Measurements from ENCODE around the gene FAM83C.
"Not testable (repeated sequence)": the region's sequence is repeated elsewhere in the genome, so short reads cannot be mapped to it uniquely, and the experiment has no call there.

FAM83C gene

DNA sequence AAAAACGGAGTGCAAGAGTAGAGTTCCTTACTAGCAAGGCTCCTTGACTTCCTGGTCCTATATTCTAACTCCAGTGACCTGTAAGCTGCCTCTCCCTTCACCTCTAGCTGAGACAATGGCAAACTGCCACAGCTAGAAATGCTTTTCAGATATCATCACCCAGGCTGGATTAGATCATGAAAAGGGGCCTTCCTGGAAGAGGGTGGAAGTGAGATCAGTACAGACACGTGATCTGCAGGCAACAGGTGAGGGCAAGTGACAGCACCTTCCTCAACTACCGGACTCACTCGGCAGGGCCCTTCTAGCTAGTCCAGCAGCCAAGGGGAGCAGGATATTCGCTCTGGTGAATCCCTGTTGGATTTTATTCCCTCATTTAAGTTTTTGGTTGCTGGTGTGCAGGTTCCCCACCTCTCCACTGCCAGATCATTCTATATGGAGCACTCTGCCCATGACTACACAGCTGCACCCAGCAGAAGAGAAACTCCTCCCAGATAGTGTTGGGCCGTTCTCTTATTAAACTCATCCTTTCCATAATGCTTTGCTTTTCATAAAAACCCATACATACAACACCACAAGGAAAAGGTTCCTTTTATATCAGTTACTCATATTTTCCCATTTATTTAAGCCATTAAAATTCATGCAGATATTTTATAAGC is 26.4 kb upstream of the FAM83C start:
- no peak for DNase-seq (ENCODE audit: low spot score)

- no peak for DNase-seq (ENCODE audit: low spot score)
Measured at GRCh38 chr20:35317416-35318210, 25.4 kb upstream of the FAM83C start.

DNA sequence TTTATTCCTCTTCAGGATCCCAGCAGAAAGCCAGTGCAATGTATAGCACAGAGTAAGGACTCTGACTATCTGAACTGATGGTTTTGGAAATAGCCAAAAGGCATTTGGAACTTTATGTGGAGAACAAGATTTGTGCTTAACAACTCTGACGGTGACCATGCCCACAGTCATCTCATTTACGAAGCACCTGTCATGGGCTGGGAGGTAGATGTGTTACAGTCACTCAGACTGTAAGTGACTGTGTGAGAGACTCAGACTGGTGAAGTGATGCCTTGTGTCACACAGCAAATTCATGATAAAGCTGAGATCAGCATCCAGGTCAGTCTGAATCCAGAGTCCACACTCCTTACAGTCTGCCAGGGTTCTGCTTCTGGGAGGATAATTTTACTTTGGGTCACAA is 23.9 kb upstream of the FAM83C start:
- no peak for DNase-seq (ENCODE audit: low spot score)

- DNase-seq (ENCODE audit: low spot score), result not testable (repeated sequence)
Measured at GRCh38 chr20:35315632-35316020, 23.4 kb upstream of the FAM83C start.

DNA sequence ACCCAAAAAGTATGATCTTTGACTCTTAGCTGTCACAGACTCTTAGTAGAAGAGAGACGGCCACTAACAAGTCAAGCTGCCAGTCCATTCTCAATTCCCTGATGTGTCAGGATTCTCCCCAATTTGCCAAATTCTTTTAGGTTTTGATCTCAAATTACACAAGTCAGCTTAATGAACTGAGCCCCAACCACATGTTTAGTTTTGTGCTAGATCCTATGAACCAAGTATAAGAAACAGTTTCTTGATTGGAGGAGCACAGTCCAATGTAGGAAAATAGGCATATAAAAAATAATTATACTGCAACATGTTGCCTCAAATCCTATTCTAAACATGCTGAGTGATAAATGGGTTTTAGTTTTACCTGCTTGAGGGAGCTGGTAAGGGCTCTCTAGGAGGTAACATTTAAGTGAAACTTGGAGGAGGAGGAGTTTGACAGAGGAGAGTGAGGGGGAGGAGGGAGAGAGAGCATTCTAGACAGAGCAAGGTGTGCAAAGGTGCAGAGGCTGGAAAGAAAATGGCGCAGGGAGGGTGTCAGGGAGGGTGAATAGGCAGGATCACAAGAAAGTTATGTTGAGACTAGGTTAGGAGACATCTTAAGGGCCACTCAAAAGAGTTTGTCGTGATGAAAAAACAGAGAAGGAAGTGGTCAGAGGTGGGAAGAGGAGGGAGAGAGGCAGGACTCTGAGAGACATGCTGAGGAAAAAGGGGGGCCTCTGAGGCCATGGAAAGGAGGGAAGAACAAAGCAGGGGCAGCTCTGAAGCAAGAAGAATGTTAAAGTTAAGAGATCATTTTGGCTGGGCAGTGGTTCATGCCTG is 22.8 kb upstream of the FAM83C start:
- DNase-seq (ENCODE audit: low spot score), result no peak

DNA sequence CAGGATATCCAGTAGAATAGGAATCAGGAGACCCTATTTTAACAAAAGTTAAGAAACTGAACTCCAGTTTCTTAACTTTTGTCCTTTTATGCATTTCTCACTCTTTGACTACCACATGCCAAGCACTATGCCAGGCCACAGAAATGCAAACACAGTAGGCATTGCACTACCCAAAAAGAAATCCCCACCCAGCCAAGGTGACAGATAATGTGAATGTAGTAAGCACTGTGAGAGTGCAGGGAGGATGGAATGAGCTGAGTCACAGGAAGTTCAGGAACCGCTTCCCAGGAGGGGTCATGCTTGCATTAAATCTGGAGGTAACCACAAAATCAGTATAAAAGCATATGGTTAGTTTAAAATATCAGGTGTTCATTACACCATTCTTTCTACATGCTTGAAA is 20.1 kb upstream of the FAM83C start:
- no peak for DNase-seq (ENCODE audit: low spot score)

GRCh38 chr20:35311822-35312221 is 19.6 kb upstream of the FAM83C start:
- no peak for DNase-seq (ENCODE audit: low spot score)

- DNase-seq (ENCODE audit: low spot score), result no peak
Measured at GRCh38 chr20:35311409-35311808, 19.2 kb upstream of the FAM83C start.

DNA sequence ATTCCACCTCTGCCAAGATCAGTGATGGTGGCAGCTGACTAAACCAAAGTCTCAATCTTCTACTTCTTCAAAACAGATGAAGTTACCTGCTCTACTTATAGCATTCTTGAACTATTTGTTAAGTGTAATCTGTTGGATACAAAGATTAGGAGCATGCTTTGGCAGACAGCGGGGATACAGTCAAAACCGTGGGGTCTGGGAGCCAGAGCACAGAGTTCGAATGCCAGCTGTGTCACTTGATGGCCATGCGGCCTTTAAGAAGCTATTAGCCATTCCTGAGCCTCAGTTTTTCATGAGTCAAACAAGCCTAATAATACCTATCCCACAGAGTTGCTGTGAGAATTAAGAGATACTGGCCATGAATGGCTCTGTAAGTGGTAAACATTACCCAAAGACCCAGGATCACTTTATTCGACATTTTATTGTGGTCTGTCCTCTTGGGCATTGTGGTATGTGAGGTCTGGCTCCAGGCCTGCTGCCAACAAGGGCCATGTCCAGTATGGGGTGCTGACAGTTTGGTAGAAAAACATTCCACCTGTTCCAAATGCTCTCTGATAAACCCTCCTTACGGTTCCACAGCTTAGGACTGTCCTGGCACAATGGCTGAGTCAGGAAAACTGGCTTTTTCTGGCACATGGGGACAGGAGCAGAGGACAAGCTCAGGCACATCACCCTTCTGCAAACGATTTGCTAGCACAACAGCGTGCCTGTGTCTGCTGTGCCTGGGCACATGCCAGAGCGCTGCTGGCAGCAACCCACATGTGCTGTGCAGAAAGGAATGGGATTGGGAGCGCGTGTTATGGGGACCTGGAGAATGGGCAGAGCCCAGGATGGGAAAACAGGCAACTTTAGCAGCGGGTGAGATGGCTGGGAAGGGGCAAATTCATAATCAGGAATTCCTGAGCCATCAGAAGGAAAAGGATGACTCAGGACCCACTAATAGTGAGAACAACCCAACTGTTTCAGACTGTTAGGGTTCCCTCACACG is 15.7 kb upstream of the FAM83C start:
- no peak for DNase-seq (ENCODE audit: low spot score)

- peak; percentile 58 for DNase-seq (ENCODE audit: low spot score)
Measured at GRCh38 chr20:35306931-35307517, 14.8 kb upstream of the FAM83C start.

DNA sequence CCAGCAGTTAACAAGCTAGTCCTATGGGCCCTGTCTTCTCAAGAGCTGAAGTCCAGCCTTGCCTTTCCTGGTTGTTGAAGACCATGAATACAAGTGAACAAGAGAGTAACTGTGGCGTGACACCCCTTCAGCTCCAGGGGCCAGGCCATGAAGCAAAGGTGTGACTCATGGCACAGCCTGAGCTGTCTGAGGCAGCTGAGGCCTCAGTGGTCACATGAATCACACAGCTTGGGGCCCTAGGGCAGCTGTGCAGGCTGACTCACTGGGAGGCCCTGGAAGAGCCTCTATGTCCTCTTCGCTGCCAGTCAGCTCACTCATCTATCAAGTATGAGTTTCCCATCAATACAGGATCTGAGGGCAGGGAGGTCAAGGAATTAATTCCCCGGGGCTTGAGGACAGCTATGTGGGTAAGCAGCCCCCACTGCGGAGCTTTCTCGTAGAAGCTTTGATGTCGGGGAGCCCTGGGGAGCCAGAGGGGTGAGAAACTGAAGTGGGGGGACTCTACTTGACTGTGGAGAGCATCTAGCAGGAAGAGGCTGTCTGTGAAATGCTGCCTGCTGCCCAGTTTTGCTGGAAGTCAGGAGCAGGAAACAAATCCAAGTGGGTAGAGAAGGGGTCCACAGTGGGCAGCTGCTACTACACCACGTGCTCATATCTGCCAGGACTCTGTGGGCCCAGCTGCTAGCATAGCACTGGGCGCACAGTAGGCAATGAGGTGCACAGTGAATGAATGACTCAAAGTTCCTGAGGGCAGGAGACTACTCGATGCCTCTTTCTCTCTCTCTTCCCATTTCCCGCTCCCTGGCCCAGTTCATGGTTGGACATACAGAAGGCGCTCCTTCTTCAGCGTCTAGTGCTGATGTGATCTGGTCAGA is 13.7 kb upstream of the FAM83C start:
- DNase-seq (ENCODE audit: low spot score), result no peak

DNA sequence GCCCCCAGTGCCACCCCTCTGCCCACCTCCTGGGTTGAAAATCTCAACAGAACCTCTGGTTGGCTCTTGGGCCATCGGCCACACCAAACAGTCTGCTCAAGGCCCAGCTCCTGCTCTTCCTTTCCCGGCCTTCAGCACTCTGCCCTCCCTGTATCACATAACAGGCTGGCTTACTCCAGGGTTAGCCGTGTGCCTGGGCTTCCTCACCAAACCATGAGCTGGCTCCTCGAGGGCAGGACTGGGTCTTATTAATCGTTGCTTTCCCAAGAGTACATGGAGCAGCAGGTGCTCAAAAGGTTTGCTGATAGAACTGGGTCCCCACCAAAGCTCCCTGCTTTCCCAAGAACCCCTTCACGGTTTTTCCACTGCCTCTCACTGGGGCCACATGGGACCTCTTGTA is 12.7 kb upstream of the FAM83C start:
- DNase-seq (ENCODE audit: low spot score), result no peak

DNA sequence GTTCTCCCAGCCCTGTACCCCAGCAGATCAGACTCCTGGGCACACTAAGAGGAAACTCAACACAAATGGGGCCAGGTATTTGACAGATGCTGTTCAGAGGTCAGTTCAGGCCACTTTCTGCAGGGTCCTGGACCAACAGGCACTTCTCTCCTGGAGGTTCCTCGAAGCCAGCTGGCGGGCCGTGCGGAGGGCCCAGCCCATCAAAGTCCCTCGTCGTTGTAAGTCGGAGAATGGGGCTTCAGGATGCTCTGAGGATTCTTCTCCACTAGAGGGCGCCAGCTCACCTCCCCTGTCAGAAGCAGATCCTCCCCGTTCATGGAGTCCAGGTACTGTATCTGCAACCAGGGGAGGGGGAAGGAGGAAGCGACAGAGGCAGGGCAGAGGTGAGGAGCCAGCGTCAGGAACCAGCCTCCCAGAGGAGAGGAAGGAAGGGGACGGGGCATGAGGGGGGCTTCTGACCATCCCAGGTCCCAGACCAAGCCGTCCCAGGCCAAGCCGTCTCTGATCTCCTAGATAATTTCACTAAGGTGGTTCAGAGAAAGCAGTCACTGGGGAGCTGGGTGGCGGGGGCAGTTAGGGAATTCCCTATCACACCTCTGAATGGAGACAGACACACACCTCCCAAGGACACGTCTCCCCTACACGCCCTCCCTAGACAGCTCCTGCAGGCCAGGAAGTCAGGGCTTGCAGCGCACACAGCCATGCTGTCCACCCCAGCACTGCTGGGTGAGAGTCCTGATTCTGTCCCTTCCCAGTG is 11.7 kb upstream of the FAM83C start:
- peak; percentile 91 for DNase-seq (ENCODE audit: low spot score)

DNA sequence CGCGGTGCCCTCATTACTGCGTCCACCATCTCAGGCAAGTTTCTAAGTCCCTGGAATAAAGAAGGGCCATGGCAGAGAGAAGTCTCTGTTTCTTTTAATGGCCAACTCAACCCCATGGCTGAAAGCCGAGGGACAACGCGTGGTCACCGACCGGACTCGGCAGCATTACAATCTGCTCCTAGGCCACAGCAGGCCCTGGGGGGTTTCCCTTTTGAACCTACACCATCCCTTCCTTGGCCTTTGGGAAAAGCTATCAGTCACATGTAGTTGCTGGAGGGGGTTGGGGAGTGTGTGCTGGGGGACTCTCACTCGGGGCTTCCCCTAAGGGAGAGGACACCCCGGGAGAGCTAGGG is 11.1 kb upstream of the FAM83C start:
- DNase-seq (ENCODE audit: low spot score), result no peak

DNA sequence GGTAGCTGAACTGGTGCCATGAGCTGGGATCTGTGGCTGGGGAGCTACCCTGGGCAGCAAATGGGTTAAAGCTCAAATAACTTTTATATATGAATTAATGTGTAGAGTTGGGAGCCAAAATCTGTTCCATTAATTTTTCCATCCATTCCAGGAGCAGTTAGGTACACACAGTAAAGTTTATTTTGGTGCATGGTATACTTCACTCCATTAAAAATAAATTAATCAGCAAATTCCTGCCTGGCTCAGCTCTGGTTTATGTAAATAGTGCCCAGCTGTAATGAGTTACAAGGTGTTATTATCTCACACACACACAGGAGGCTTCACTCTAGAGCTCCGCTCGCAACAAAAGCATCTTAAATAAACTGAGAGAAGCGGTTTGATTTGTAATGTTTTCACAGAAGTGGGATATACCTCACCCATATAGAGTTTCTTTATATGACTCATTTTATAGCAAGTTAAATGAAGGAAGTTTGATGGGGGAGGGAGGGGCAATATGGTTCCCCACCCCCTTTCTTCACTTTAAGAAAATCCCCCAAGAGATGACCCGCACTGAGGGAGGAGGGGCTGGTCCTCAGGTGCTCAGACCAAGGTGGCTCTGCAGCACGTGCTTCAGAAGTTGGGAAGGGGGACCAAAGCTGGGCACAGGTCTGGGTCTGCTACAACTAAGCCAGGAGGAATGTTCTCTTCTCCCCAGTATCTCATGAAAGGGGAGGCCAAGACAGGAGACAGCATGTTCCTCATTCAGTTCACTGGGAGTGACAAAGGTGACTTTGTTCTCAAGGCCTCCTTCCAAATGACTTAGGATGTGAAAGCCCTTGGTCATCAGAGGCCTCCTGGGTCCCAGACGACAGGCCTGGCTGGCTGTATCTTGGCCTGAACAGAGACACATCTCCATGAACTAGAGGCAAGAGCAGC is 10.5 kb upstream of the FAM83C start:
- DNase-seq (ENCODE audit: low spot score), result no peak

DNA sequence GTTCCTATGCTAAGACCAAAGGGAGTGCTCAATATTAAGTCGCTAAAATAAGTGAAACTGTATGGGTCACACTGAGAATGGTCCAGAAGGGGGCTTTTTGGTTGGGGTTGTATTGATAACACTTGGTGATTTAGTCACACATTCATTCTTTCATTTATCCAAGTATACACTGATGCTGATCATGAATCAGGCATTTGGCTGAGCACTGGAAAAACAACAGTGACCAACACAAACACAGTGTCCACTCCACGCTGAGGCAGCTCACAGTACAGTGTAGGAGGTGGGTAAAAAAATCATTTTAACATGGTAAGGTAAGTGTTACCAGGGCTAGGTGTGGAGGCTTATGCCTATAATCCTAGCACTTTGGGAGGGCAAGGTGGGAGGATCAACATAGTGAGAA is 9.2 kb upstream of the FAM83C start:
- no peak for DNase-seq (ENCODE audit: low spot score)

- no peak for DNase-seq (ENCODE audit: low spot score)
Measured at GRCh38 chr20:35300469-35301262, 8.4 kb upstream of the FAM83C start.

DNA sequence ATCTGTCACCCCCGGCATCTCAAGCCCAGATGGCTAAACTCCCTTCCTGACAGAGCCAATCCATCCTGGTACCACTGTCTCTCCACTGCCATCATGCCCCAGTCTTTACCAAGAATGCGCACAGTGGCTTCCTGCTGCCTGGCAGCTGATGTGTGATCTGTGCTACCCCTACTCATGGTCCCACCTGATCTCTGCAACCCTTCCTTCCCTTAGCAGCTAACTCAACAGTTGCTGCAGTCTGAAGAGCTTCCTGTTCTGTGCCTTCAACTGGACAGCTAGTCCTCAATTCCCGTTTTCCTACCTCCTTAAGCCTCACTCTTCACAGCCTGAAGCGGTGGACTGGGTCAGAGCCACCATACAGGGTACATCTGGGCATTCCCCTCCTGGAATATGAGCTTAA is 7.6 kb upstream of the FAM83C start:
- no peak for DNase-seq (ENCODE audit: low spot score)
